Retinal pigment epithelial cell (primary cell): ENCODE results near the gene OR52B6.
"Not testable (repeated sequence)": the region's sequence is repeated elsewhere in the genome, so short reads cannot be mapped to it uniquely, and the experiment has no call there.

Source experiments
- DNase-seq: peaks from one replicate; pipeline ENCODE4 v3.0.0-alpha.2; 2010; ENCODE audit warnings: low read depth
- H3K4me3 ChIP-seq: 2 replicates; pipeline ENCODE4 v1.5.1; 2011; ENCODE audit warnings: mild to moderate bottlenecking, low read length, control low read depth, moderate library complexity
- TF ChIP-seq, protein P1 (sequence below): conservative IDR thresholded peaks from 2 replicates; pipeline ENCODE4 v1.5.1; 2011; ENCODE audit warnings: low read depth, low read length, control low read depth, inconsistent platforms

The OR52B6 gene

GRCh38 chr11:5564259-5565019, 16.2 kb upstream of the OR52B6 start:
- peak; percentile 25 for DNase-seq
- no peak overlapping the region for H3K4me3 ChIP-seq
- TF ChIP-seq, protein P1, sequence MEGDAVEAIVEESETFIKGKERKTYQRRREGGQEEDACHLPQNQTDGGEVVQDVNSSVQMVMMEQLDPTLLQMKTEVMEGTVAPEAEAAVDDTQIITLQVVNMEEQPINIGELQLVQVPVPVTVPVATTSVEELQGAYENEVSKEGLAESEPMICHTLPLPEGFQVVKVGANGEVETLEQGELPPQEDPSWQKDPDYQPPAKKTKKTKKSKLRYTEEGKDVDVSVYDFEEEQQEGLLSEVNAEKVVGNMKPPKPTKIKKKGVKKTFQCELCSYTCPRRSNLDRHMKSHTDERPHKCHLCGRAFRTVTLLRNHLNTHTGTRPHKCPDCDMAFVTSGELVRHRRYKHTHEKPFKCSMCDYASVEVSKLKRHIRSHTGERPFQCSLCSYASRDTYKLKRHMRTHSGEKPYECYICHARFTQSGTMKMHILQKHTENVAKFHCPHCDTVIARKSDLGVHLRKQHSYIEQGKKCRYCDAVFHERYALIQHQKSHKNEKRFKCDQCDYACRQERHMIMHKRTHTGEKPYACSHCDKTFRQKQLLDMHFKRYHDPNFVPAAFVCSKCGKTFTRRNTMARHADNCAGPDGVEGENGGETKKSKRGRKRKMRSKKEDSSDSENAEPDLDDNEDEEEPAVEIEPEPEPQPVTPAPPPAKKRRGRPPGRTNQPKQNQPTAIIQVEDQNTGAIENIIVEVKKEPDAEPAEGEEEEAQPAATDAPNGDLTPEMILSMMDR = no peak

GRCh38 chr11:5574654-5575053, 6.0 kb upstream of the OR52B6 start:
- TF ChIP-seq, protein P1 = no peak
- H3K4me3 ChIP-seq = no peak overlapping the region
- DNase-seq = no peak

GRCh38 chr11:5575152-5575551, 5.5 kb upstream of the OR52B6 start:
- DNase-seq = no peak
- H3K4me3 ChIP-seq = no peak overlapping the region
- TF ChIP-seq, protein P1 = no peak

DNA sequence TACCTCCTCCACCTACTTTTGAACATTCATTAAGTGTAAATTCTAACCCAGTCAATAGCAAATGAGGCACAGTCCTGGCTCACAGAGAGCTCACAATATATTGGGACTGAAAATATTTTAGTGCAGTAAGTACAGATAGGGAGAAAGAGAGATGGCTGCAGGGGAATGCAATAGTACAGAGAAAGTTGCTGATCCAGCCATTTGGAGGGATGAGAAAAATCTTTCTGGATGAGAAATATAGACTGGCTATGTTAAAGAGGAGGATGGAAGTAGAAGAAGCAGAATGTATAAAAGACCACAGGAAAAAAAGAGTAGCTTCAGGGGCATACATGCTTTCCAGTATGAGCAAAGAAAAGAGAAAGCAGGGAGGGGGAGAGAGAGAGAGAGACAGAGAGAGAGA, 3.6 kb upstream of the OR52B6 start:
- TF ChIP-seq, protein P1 = no peak

DNA sequence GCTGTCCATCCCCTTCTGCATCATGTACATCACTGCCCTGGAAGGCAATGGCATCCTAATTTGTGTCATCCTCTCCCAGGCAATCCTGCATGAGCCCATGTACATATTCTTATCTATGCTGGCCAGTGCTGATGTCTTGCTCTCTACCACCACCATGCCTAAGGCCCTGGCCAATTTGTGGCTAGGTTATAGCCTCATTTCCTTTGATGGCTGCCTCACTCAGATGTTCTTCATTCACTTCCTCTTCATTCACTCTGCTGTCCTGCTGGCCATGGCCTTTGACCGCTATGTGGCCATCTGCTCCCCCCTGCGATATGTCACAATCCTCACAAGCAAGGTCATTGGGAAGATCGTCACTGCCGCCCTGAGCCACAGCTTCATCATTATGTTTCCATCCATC, 337 bp downstream of the OR52B6 start:
- no peak for DNase-seq
- TF ChIP-seq, protein P1 = no peak

More for the DNA sequence above, 3.6 kb upstream of the OR52B6 start:
- no peak for DNase-seq
- H3K4me3 ChIP-seq = no peak overlapping the region

GRCh38 chr11:5584458-5584857, 3.8 kb downstream of the OR52B6 start:
- not testable (repeated sequence) for H3K4me3 ChIP-seq, DNase-seq

More for the DNA sequence above, 337 bp downstream of the OR52B6 start:
- H3K4me3 ChIP-seq = no peak overlapping the region

DNA sequence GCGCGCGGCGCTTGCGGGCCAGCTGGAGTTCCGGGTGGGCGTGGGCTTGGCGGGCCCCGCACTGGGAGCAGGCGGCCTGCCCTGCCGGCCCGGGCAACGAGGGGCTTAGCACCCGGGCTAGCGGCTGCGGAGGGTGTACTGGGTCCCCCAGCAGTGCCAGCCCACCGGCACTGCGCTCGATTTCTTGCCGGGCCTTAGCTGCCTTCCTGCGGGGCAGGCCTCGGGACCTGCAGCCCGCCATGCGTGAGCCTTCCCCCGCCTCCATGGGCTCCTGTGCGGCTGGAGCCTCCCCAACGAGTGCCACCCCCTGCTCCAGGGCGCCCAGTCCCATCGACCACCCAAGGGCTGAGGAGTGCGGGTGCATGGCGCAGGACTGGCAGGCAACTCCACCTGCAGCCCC, 9.2 kb downstream of the OR52B6 start:
- H3K4me3 ChIP-seq, DNase-seq: not testable (repeated sequence)

- DNase-seq = no peak
- TF ChIP-seq, protein P1 = no peak
- H3K4me3 ChIP-seq = no peak overlapping the region
Observed at GRCh38 chr11:5591613-5592012, 10.9 kb downstream of the OR52B6 start.
